Mucosa of descending colon (tissue), 3 donors: Measurements from ENCODE around the gene TSPO2. TPM values are rescaled to one million over a fixed set of nuclear protein-coding genes. Genes with fewer than 3 reads are reported as not detected.
"Not testable (repeated sequence)": the region's sequence is repeated elsewhere in the genome, so short reads cannot be mapped to it uniquely, and the experiment has no call there.

ENCODE experiments used
- ATAC-seq: fragments of 200-7000 bp; cut with Tn5 transposase; one replicate; pipeline ENCODE4 v1.9.1; 2020; ENCODE audit warnings: mild to moderate bottlenecking, moderate library complexity
- DNase-seq, 3 donors: peaks; one replicate each; pipeline ENCODE4 v3.0.0-alpha.2; 2020
- H3K36me3 ChIP-seq: fragments of 200-600 bp; one replicate; pipeline ENCODE4 v1.8.0; 2021; ENCODE audit warnings: low read depth, mild to moderate bottlenecking
- H3K4me1 ChIP-seq: fragments of 200-600 bp; one replicate; pipeline ENCODE4 v1.8.0; 2021; ENCODE audit warnings: low read depth, mild to moderate bottlenecking
- H3K4me3 ChIP-seq: fragments of 200-600 bp; one replicate; pipeline ENCODE4 v1.8.0; 2021; ENCODE audit warnings: mild to moderate bottlenecking
- H3K9me3 ChIP-seq: fragments of 200-600 bp; one replicate; pipeline ENCODE4 v1.8.0; 2021; ENCODE audit warnings: mild to moderate bottlenecking
- intact Hi-C, 2 donors: fragments of 100-400 bp; cut with DNase I in 1 of 2; cut with micrococcal nuclease in 1 of 2; formaldehyde crosslinking; loops; one replicate each; pipeline versions ENCODE4 v1.11.0 to v1.11.1; 2022; cut with DNase I, micrococcal nuclease
- total RNA-seq, 3 donors: library from RNA; stranded (reverse); fragmentation: NEBNext Ultra II Directional in 2 of 3; extraction: Animal tissue kit (Norgen Biotek cat#: 25700) in 2 of 3; gene quantifications; one replicate each; pipeline versions ENCODE4 v1.2.1 to v1.2.4, GENCODE V29; 2021 to 2023
- TF ChIP-seq, protein P1 (sequence below): fragments of 200-600 bp; IDR thresholded peaks from one replicate; pipeline ENCODE4 v1.8.0; 2022; ENCODE audit warnings: antibody characterized with exemption, mild to moderate bottlenecking
- donor health status: DM: no; HTN: no; CAD: no; lungs with moderate emphysema.
- donor health status: DM: no; HTN: no; CAD: no.
- donor health status: DM: no; HTN: yes; CAD: no.

Gene TSPO2
- total RNA-seq, 3 donors from 2014 or later, result 0.48 TPM; not detected in 2

GRCh38 chr6:40999569-40999968, 42.7 kb upstream of the TSPO2 start:
- ATAC-seq (peak; percentile 68), DNase-seq (peak in 2 of 3 donors; percentile 58 to 61)
- H3K36me3 ChIP-seq, result no peaks in the 10 kb centered on the region
- no peak overlapping the region for H3K4me3 ChIP-seq
- intact Hi-C loops, result no loop called here
- TF ChIP-seq, protein P1, sequence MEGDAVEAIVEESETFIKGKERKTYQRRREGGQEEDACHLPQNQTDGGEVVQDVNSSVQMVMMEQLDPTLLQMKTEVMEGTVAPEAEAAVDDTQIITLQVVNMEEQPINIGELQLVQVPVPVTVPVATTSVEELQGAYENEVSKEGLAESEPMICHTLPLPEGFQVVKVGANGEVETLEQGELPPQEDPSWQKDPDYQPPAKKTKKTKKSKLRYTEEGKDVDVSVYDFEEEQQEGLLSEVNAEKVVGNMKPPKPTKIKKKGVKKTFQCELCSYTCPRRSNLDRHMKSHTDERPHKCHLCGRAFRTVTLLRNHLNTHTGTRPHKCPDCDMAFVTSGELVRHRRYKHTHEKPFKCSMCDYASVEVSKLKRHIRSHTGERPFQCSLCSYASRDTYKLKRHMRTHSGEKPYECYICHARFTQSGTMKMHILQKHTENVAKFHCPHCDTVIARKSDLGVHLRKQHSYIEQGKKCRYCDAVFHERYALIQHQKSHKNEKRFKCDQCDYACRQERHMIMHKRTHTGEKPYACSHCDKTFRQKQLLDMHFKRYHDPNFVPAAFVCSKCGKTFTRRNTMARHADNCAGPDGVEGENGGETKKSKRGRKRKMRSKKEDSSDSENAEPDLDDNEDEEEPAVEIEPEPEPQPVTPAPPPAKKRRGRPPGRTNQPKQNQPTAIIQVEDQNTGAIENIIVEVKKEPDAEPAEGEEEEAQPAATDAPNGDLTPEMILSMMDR, result no peak
- H3K4me1 ChIP-seq, result peaks cover 9% of the 10 kb centered on the region
- no peaks in the 10 kb centered on the region for H3K9me3 ChIP-seq

- Histone ChIP-seq H3K36me3 (no peaks in the 10 kb centered on the region), H3K4me3 (no peak overlapping the region), H3K4me1 (peaks cover 9% of the 10 kb centered on the region), H3K9me3 (no peaks in the 10 kb centered on the region)
- TF ChIP-seq, protein P1, result no peak
- ATAC-seq, result no peak
- no peak for DNase-seq
- intact Hi-C loops, result no loop called here
These were observed 42.0 kb upstream of the TSPO2 start for GRCh38 chr6:41000248-41000647.

- Histone ChIP-seq H3K9me3 (no peaks in the 10 kb centered on the region), H3K4me3 (no peak overlapping the region), H3K4me1 (no peaks in the 10 kb centered on the region), H3K36me3 (no peaks in the 10 kb centered on the region)
- intact Hi-C loops, result no loop called here
- TF ChIP-seq, protein P1, result no peak
- ATAC-seq, result no peak
- no peak for DNase-seq
These were observed 40.1 kb upstream of the TSPO2 start for GRCh38 chr6:41002168-41002567.

GRCh38 chr6:41006217-41006616, 36.0 kb upstream of the TSPO2 start:
- TF ChIP-seq, protein P1, result peak; percentile 33
- intact Hi-C loops, result loop anchor here in 1 of 2 donors (5.0 kb wide), 1 partner anchor 61 kb away; no protein-coding TSS in a partner anchor
- not testable (repeated sequence) for H3K36me3 ChIP-seq, H3K4me3 ChIP-seq, H3K4me1 ChIP-seq, H3K9me3 ChIP-seq
- ATAC-seq (peak; percentile 85), DNase-seq (peak in 1 of 3 donors; percentile 90)

DNA sequence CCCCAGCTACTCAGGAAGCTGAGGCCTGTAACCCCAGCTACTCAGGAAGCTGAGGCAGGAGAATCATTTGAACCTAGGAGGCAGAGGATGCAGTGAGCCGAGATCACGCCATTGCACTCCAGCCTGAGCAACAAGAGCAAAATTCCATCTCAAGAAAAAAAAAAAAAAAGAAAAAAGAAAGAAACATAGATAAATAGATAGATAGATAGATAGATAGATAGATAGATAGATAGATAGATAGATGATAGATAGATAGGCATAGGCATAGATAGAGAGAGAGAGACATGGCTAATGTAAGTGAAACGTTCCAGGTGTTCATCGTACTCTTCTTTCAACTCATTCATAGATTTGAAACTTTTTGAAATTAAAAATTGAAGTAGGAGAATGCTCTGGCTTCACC, 35.3 kb upstream of the TSPO2 start:
- intact Hi-C loops, result loop anchor here in 1 of 2 donors (5.0 kb wide), 1 partner anchor 60 kb away; no protein-coding TSS in a partner anchor
- ATAC-seq, H3K4me3 ChIP-seq, H3K36me3 ChIP-seq, H3K4me1 ChIP-seq, DNase-seq, H3K9me3 ChIP-seq: not testable (repeated sequence)

DNA sequence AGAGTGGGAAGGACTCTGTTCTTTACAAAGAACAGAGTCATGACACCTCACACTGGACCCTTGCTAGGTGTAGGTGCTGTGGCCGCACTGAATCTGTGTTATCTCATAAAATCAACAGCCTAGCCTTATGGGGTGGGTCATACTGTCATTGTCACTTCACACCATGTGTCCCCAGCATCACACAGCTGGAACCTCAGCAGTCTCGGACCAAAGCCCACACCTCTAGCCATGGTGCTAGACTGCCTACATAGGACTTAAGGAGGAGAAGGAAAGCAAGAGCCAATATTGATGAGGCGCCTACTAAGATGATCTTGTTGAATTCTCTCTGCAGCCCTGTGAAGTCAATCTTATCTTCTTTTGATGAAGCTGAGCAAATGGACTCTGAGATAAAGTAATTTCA, 34.3 kb upstream of the TSPO2 start:
- Histone ChIP-seq H3K4me1 (no peaks in the 10 kb centered on the region), H3K4me3 (no peak overlapping the region), H3K9me3 (no peaks in the 10 kb centered on the region), H3K36me3 (no peaks in the 10 kb centered on the region)
- TF ChIP-seq, protein P1, result no peak
- intact Hi-C loops, result loop anchor here in 1 of 2 donors (5.0 kb wide), 1 partner anchor 59 kb away; no protein-coding TSS in a partner anchor
- no peak for ATAC-seq
- no peak for DNase-seq
